ENCODE measurements around the gene LRG1.

The LRG1 gene

DNA sequence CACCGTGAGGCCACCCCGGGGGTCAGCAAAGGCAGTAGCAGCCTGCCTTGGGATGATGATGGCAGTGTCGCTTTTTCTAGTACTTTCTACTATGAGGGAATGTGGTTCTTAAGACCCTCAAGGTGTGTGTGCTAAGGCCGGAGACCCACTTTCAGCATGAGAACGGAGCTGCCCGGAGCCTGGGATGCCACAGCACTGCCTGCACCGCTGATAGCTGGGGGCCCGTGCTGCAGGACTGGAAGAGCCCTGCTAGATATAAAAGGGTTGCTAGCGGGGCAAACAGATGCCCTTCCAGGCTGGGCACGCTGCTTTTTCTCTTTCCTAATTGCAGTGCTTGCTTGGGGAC is 36.0 kb downstream of the LRG1 start:
- H3K27ac ChIP-seq (ENCODE audit: extremely low read depth, low read depth, low read length): no peak overlapping the region
- TF ChIP-seq, protein P1, sequence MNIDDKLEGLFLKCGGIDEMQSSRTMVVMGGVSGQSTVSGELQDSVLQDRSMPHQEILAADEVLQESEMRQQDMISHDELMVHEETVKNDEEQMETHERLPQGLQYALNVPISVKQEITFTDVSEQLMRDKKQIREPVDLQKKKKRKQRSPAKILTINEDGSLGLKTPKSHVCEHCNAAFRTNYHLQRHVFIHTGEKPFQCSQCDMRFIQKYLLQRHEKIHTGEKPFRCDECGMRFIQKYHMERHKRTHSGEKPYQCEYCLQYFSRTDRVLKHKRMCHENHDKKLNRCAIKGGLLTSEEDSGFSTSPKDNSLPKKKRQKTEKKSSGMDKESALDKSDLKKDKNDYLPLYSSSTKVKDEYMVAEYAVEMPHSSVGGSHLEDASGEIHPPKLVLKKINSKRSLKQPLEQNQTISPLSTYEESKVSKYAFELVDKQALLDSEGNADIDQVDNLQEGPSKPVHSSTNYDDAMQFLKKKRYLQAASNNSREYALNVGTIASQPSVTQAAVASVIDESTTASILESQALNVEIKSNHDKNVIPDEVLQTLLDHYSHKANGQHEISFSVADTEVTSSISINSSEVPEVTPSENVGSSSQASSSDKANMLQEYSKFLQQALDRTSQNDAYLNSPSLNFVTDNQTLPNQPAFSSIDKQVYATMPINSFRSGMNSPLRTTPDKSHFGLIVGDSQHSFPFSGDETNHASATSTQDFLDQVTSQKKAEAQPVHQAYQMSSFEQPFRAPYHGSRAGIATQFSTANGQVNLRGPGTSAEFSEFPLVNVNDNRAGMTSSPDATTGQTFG (tag by site-specific recombination; IDR thresholded peaks at IDR 0.05; ENCODE audit: borderline replicate concordance): no peak
- TF ChIP-seq ZNF350 (tag by site-specific recombination; IDR thresholded peaks at IDR 0.05): no peak
- peak; percentile 5 for TF ChIP-seq ZIC2 (tag by site-specific recombination; IDR thresholded peaks at IDR 0.05)
- TF ChIP-seq ZNF37A (tag by site-specific recombination; IDR thresholded peaks at IDR 0.05): no peak
- peaks cover 6 to 70% of the 10 kb centered on the region in 2 experiments; a peak in 2 of 3 replicates for H3K36me3 ChIP-seq (ENCODE audit: control insufficient read depth in 2 of 2, insufficient read depth in 1 of 2, low read length in 2 of 2)
- no peaks in the 10 kb centered on the region for H3K4me1 ChIP-seq (ENCODE audit: control insufficient read depth, insufficient read depth, low read length)
- POLR2A ChIA-PET: interaction anchor here (0.6 kb wide), 1 partner anchor 20 kb away, joined by 4 read pairs; no protein-coding TSS in a partner anchor
- H3K9me3 ChIP-seq (ENCODE audit: control insufficient read depth, insufficient read depth, low read depth, low read length): no peaks in the 10 kb centered on the region
- CTCF ChIA-PET: interaction anchor here (0.7 kb wide), 1 partner anchor 29 kb away, joined by 3 read pairs; no protein-coding TSS in a partner anchor
- H3K4me3 ChIP-seq (ENCODE audit: low read depth, low read length): no peak overlapping the region

DNA sequence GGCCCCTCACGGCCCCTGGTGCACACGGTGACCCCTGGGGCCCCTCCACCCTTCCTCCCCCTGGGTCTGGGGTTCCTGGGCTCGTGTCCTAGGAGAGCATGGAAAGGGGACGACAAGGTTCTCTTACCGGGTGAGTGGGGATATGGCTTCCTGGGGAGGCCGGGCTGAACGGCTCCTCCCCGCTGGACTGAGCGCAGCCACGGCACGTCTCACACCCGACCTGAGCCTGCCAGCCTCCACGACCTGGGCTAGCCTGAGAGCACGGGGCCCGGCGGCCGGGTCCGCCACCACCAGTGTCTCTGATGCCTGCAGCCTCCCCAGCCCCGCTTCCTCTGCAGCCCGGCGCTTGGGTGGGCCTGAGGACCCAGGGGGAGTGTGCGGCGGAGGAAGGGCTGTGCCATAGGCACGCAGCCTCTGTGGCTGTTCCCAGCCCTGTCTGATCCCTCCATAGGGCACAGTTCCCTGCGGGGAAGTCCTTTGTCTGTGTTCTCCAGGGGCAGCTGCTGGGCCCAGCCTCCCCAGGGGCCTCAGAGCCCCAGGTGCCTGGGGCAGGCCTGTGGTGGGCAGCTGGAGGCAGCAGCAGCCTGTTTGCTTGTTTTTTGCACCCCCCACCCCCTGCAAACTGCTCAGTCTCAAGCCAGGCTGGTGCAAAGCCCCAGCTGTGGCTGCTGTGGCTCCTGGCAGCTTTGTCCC is 36.6 kb downstream of the LRG1 start:
- no peak overlapping the region for H3K27ac ChIP-seq (ENCODE audit: extremely low read depth, low read depth, low read length)
- no peaks in the 10 kb centered on the region for H3K4me1 ChIP-seq (ENCODE audit: control insufficient read depth, insufficient read depth, low read length)
- ChIA-PET CTCF (no interaction called here), POLR2A (no interaction called here)
- peaks cover 6 to 75% of the 10 kb centered on the region in 2 experiments; a peak in 2 of 3 replicates for H3K36me3 ChIP-seq (ENCODE audit: control insufficient read depth in 2 of 2, insufficient read depth in 1 of 2, low read length in 2 of 2)
- H3K4me3 ChIP-seq (ENCODE audit: low read depth, low read length): no peak overlapping the region
- TF ChIP-seq ZNF292 (tag by site-specific recombination; IDR thresholded peaks at IDR 0.05; ENCODE audit: borderline replicate concordance, low read depth): no peak
- TF ChIP-seq ZIC2 (tag by site-specific recombination; IDR thresholded peaks at IDR 0.05): peak; percentile 96
- TF ChIP-seq ZNF133 (tag by site-specific recombination; IDR thresholded peaks at IDR 0.05): no peak
- TF ChIP-seq ZNF514 (tag by site-specific recombination; IDR thresholded peaks at IDR 0.05): no peak
- TF ChIP-seq ZNF18 (tag by site-specific recombination; IDR thresholded peaks at IDR 0.05): no peak
- TF ChIP-seq ZNF341 (tag by site-specific recombination; IDR thresholded peaks at IDR 0.05; ENCODE audit: low read depth): peak; percentile 22; the same call in 1 of the 2 replicates
- no peak for TF ChIP-seq ZNF132 (tag by site-specific recombination; IDR thresholded peaks at IDR 0.05; ENCODE audit: borderline replicate concordance)
- TF ChIP-seq ZNF549 (tag by site-specific recombination; IDR thresholded peaks at IDR 0.05): no peak
- no peak for TF ChIP-seq ZSCAN16 (tag by site-specific recombination; IDR thresholded peaks at IDR 0.05)
- no peak for TF ChIP-seq ZNF510 (tag by site-specific recombination; IDR thresholded peaks at IDR 0.05; ENCODE audit: insufficient replicate concordance)
- H3K9me3 ChIP-seq (ENCODE audit: control insufficient read depth, insufficient read depth, low read depth, low read length): no peaks in the 10 kb centered on the region

- ChIA-PET POLR2A (no interaction called here), CTCF (no interaction called here)
- H3K4me3 ChIP-seq (ENCODE audit: low read depth, low read length): no peak overlapping the region
- H3K36me3 ChIP-seq (ENCODE audit: control insufficient read depth in 2 of 2, insufficient read depth in 1 of 2, low read length in 2 of 2): peaks cover 6 to 82% of the 10 kb centered on the region in 2 experiments; a peak in 2 of 3 replicates
- no peaks in the 10 kb centered on the region for H3K9me3 ChIP-seq (ENCODE audit: control insufficient read depth, insufficient read depth, low read depth, low read length)
- no peaks in the 10 kb centered on the region for H3K4me1 ChIP-seq (ENCODE audit: control insufficient read depth, insufficient read depth, low read length)
- TF ChIP-seq ZNF404 (tag by site-specific recombination; IDR thresholded peaks at IDR 0.05) (no peak), EGR2 (tag by site-specific recombination; IDR thresholded peaks at IDR 0.05; ENCODE audit: low read depth) (peak; percentile 37; the same call in 1 of the 2 replicates), ZFHX2 (tag by site-specific recombination; conservative IDR thresholded peaks at IDR 0.05) (peak; percentile 51), ZNF548 (tag by site-specific recombination; IDR thresholded peaks at IDR 0.05) (no peak)
- H3K27ac ChIP-seq (ENCODE audit: extremely low read depth, low read depth, low read length): no peak overlapping the region
Measured at GRCh38 chr19:4502282-4503131, 37.3 kb downstream of the LRG1 start.
